Endometrium (tissue), 2 donors: ENCODE measurements around the gene CCDC12.

Experiments used
- FAIRE-seq: peaks from 2 replicates; lab custom pipeline; 2012; peaks lifted over from hg19 to GRCh38; lab: Jason Lieb, UNC
- donor health status: control.
- donor health status: control.

Gene CCDC12

DNA sequence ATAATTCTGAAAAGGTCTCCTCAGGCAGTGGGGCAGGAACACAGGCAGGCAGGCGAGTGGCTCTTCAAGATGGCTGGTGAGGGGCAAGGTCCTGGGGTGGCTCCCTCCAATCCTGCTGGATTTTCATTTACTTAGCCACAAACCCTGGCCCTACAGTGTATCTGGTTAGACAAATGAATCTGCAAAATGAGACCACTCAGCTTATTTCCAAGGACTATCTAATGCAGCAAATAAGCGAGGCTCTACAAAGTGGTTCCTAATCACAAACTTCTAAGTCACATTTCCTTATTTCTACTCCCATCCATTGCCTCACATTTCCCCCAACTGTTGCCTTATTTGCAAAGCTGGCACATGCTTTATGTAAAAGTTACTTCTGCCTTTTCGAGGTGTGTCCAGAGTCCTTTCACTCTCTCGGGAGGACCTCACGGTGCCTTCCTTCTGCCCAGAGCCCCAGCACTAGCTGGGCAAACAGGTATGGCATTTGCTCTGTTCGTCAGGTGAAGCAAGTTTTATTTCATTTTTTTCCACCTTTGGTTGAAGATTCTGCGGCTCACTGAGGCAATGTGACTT, 40.5 kb downstream of the CCDC12 start:
- FAIRE-seq = no peak

DNA sequence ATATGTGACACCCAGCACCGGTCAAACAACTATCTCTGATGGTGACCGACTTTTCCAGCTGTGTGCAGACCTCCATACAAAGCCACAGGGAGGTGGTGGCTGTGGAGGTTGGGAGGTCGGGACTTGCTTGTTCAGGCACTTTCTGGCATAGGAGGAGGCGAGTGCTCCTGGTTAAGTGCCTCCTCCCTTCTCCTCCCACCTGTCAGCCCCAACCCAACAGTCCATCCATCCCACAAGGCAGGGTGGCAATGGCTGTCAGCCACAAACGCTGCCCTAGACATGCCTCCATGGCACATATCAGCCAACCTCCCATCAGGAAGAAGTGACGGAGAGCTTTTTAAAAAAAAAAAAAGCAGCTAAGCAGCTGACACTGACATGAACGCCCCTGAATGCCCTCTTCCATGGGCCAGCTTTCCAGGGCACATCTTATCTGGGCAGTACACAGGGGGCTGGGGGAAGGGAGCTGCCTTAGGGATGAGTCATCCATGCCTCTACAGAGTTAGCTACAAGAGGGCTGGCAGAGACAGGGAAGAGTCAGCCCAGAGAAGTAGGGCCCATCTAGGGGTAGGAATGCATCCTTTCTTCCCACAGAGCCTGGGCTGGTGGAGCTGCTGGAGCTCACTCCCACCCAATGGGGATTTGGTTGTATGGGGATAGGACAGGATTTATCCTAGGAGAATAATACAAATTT, 41.2 kb downstream of the CCDC12 start:
- no peak for FAIRE-seq

DNA sequence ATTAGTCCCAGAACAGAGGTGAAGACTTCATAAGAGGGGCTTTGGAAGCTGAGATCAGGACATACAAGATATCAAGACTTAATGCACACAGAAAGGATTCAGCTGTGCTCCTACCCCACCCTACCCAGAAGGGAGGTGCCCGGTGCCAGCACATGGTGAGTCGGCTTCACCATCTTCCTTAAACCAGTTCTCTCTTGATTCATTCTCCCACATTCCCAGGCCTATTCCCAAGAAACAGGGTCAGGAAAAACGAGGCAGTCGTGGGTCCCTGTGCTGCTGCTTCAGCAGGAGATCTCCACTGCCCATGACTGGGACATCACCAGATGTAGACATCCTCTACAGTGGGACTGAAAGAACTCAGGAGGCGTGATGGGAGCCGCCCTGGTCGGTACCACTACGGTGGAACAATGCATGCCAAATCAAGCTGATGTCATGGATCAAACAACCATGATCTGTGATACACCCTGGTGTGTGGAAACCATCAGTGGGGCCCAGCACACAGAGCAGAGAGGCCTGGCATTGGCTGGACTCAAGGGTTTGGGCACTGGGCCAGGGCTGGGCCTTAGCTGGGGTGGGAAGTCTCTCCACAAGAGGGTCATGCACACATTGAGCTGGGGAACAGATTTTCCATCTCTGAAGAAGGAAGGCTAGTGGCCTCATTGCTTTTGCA, 41.9 kb downstream of the CCDC12 start:
- no peak for FAIRE-seq

DNA sequence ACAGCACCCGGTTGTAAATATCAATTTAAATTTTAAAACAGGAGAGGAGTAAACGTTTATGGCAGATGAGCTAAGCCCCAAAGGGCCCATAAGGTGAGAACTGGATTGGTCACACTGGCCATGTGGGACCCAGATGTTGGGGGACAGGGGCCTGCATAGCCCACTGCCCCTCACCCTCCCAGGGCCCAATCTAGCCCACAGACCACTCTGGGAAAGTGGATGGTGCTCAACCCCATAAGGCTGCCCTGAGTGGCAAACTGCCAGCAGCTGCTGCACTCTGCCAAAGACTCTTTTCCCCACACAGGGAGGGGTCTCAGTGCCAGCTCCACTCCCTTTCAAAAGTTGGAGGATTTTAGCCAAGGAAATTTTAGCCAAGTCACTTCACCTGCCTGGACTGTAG, 42.5 kb downstream of the CCDC12 start:
- FAIRE-seq = no peak

DNA sequence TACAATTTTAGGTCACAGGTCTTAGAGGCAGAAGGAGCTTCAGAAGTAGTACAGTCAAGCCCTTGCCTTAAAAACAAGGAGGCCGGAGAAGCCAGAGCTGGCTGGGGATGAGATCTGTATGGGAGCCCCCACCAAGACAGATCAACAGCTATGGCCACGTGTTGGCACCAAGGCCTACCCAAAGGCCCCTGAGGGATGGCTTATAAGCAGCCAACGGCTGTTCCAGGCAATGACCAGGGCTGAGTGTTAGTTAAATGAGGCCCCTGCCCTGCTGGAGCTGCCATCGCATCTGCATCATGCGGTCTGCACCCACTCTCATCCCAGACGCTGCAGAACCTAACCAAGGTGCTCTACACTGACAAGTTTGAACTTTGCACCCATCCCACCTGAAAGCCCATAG, 43.3 kb downstream of the CCDC12 start:
- no peak for FAIRE-seq

DNA sequence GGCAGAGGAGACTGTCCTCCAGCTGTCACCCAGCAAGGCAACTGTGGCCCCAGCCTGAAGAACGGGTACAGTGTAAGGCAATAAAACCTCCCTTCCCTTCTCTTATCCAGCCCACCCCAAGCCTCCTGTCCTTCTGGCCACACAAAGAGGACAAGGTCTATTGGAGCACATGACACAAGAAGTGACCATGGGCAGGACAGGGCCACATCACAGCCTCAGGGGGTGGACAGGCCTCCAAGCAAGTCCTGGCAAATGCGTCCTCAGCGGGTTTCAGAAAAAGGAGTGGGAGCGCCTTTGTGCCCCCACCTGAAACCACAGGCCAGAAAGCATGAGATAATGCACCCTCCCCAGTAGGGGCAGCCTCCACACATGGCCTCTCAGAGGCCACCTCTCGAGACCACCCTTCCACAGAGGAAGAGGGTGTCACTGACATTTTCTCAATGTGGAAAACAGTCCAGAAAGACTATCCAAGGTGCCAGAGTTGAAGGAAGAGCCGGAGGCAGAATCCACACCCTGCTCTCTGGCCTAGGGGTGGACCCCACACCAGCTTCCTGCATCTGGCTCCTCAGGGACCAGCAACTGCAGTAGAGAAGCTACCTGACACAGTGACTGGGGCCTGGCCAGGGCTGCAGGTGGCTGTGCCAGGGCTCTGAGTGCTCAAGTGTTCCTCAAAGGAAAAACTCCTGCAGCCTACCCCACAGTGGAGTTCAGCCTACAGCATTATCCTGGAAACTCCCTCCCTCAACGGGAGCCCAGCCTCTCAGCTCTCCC, 43.9 kb downstream of the CCDC12 start:
- no peak for FAIRE-seq

DNA sequence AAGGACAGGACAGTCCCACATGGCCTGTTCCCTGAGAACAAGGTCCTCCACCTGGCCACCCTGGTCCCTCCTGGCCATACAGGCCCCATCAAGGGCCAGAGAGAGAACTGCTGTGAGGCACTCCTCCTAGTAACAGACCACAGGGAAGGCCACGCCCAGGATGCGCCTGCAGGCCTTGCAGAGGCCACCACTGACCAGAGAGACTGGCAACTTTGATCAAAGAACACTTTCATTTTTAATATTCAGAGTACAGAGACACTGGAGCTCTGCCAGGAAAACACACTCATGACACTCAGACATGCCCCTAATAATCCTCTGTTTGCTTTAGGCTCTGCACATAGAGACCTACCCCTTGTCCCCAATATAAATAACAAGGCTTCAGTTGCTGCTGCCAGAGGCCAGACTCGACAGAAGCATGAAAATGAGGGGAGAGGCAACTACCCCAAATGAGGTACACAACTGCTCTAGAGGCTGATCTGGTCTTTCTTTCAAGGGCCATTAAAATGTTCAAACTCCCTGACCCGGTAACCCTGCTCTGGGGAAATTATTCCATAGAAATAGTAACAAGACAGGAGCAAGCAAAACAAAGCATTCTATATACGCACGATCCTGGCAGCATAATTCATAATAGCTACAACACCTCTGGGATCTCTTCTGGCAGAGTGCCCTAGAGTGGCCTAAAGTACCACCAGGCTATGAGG, 44.8 kb downstream of the CCDC12 start:
- FAIRE-seq = no peak

DNA sequence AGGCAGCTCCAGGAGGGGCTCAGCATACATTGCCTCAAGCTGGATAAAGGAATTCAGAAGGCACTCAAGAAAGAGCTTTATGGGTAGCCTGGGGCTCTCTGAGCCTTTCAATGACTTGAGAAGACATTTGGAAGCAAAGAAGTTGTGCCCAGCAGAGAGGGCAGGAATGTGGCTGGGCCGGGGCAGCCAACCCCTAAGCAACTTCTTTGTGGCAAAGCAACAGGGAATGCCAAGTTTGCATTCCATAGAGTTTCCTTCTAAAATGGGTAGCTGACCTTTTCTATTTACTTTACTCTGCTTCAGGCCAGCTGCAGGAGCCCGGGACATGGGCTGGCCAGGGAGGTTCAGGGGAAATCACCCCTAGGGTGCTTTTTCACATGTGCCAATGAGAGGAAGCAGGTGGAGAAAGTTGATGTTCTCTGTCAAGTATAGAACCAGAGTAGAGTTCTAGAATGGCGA, 45.6 kb downstream of the CCDC12 start:
- no peak for FAIRE-seq

DNA sequence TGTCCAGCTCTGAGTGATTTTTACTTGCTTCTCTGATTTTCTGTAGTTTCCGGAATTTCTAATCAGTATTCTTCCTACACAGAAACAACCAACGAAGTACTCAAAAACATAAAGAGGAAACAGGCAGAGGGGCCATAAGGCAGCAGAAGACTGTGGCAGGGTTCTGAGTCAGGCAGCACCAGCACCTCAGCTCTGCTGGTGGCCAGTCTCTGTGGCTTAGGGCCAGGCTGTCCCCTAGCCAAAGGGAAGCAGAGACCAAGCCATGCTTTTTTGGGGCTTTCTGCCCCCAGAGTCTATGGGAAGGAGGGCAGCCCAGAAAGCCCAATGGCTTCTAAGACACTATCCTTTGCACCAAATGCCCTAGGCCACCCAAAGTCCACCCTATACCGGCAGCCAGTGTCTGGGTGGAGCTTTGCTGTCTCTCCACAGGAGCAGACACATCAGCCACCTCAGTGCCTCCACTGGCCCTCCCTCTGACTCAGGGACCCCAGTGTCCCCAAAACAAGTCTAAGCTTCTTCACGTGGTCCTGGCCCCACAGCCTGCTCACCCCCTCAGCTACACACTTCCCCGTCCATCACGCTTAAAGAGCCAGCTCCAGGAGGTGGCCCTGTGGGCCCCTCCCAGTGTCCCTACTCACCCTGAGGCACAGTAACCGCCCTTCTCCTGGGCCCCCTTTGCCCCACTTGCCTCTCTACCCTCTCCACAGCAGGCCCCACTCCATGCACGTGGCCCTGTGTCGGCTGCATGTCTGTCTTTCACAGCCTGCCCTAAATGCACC, 46.2 kb downstream of the CCDC12 start:
- no peak for FAIRE-seq

DNA sequence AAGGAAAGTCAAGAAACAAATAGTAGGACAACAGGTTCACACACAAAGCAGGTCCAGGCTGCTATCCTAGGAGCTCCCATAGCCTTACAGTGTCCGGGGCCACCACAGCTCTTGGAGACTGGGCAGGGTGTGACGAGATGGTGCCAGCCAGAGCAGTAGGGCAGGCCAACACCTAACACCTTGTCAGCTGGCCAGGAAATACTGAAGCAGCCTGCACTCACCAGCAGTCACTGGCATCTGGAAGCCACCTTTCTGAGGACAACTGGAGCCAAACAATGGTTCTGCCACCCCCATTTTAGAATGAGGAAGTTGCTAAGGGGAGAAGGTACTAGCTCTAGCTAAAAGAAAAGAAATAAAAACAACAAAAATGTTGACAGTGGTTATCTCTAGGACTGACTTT, 47.2 kb downstream of the CCDC12 start:
- no peak for FAIRE-seq

DNA sequence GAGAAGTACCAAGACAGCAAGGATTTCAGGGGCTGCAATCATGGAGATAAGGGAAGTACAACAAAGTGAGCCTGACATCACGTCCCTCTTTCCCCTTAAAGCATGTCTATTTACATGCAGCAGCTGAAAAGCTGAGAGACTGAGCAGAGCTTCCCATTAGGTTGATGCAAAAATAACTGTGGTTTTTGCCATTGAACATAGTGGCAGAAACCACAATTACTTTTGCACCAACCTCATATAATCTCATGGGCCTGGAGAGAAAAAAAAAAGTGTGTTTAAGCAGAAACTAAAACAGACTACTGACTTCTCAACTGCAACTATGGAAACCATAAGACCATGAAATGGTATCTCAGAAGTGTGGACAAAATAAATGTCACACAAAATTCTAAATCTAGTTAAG, 48.3 kb downstream of the CCDC12 start:
- FAIRE-seq = no peak

DNA sequence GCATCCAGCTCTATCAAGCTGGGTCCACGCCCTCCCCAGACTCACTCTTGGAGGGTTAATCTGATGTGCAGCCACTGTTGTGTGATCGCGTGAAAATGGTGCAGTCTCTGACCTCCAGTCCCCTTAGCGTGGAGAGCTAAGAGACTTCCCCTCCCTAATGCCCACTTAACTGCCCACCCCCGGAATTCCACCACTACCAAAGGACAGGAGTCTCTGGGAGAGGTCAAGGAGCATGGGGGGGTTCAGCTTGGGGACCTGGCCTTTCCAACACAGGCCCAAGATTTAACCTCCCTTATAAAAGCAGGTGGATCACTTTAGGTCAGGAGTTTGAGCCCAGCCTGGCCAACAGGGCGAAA, 48.8 kb downstream of the CCDC12 start:
- FAIRE-seq = no peak

DNA sequence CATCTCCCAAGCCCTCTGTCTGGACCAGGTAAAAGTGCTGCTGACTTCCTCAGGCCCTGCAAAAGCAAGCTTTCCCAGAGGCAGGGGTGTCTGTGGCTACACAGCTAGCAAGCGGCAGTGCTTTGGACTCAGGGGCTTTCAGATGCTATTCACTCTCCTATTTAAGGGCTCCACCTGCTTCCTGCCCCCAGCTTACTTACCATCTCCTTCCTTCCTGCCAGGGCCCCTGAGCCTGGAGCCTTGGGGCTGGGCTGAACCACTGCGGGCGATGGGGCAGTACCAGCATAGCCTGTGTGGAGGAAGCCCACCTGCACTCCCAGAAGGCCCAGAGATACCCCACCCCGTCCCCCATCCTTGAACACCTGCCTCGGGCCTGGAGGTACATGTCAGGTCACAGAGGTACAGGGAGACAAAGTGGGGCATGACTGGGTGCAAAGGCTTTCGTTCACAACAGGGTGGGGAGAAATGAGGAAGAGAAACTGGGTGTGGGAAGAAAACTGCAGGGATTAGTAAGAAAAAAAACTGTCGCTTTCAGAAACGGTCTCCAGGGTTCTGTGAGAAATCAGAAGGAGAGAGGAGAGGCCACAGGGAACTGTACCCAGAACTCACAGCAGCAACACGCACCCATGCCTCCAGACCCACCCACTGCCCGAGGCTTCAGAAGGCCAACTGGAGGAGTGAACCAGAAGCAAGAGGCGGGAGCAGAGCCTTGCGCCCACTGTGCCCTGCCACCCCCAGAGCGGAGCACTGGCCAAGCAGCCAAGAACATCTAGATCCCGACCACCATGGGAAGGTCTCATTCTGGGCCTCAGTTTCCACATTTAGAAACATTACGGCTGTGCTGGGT, 49.5 kb downstream of the CCDC12 start:
- FAIRE-seq = no peak

DNA sequence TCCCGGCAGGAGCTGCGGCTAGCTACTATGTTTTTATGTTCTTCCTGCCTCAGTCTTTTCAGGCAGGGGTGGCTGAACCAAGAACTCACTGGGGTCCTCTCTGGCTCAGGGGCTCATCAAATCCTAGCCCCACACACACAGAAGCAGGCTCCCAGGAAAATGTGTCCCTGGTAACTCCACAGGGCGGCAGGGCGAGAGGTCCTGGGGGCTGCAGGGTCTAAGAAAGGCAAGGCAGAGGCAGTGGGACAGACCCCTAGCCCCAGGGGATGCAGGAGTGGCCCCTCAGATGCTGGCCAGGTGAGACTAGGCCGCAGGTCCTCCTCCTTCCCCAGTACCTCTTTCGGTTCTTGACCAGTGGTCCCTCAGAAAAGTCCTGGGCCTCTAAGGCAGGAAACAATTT, 50.1 kb downstream of the CCDC12 start:
- no peak for FAIRE-seq

DNA sequence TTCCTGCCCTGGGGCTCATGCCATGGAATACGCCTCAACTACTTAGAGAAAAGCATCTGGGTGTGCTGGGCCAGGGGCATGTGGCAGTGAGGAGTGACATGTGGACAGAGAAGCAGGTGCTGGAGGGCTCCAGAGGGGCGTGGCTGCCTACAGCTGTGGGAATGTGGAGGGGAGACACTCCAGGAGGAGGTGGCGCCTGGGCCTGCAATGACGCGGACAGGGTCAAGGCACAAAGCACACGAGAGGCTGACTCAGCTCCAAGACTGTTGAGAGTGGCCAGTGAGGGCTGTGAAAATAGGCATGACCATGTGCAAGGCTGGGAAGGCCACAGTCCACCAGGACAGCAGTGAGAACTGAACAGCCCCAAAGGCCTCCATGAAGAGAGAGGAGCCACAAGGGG, 50.5 kb downstream of the CCDC12 start:
- FAIRE-seq = no peak

DNA sequence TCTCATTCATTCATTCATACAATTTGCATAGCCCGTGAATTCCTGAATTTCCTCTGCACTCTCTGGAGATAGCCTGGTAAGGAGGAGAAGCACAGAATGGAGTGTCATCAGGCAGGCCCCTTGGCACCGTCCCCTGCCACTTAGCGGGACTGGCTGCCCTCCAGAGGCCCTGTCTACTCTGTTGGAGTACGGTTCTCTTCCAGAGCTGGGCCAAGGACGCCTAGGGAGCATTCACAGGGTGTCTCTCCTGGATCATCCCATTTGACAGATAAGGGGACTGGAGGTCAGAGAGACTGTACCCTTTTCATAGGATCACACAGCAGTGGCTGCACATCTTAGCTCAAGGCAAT, 51.0 kb downstream of the CCDC12 start:
- FAIRE-seq = no peak

DNA sequence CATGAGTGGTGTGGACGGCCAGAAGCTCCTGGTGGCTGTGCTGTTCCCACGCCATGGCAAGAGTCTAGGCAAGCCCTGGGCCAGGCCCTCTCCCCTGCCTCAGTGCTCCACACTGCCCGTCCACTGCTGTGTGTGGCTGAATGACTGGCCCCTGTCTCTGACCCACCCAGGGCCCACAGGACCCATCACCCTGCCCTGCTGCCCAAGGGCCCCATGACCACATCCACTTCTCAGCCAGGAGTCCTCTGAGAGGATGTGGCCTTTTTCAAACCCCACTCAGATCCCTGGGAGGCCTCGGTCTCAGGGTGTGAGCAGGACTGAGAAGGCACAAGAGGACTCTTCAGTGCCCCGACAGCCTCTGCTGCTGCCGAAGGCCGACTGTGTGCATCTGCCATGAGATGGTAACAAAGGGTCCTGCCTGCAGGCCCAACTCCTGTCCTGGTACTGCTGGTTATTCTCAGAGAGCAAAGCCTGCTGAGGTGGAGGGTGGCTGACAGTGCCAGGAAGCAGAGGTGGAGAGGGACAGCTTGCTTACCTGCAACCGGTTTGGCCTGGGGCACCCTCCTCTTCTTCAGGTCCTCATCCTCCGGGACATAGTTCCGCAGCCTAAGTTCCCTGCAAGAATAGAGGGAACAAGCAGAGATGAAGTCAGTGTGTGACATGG, 51.5 kb downstream of the CCDC12 start:
- FAIRE-seq = no peak

DNA sequence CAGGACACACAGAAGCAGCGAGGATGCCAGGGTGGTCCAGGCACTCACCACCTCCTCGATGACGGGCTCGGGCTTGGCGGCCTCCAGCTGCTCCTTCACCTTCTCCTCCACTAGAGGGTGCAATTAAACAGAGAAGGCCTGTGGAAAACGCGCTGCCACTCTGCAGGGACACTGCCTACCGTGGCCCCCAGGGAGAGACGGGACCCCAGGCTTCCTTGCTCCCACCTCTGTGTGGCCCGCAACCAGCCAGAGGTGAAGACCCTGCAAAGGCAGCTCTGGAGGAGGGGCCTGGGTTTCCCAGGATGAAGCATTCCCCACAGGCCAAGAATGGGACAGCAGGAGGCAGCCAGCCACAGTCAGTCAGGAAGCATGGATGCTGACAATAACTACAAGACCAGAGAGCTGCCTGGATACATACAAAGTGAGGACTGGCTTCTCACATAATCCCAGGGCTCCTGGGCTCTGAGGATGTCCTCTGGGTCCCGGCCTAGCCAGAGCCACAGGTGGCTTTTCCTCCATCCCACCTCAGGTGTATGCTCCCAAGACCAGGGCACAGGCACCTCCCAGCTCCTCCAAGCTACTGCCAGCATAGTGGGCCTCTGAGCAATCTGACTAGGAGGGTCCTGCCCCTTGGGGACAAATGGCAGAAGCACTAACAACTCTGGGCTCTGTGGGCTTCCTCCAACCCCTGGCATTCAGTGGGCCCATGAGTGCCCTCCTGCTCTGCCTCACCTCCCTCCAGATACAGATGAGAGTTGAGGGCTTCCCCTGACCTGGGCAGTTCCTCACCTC, 52.8 kb downstream of the CCDC12 start:
- FAIRE-seq = no peak

DNA sequence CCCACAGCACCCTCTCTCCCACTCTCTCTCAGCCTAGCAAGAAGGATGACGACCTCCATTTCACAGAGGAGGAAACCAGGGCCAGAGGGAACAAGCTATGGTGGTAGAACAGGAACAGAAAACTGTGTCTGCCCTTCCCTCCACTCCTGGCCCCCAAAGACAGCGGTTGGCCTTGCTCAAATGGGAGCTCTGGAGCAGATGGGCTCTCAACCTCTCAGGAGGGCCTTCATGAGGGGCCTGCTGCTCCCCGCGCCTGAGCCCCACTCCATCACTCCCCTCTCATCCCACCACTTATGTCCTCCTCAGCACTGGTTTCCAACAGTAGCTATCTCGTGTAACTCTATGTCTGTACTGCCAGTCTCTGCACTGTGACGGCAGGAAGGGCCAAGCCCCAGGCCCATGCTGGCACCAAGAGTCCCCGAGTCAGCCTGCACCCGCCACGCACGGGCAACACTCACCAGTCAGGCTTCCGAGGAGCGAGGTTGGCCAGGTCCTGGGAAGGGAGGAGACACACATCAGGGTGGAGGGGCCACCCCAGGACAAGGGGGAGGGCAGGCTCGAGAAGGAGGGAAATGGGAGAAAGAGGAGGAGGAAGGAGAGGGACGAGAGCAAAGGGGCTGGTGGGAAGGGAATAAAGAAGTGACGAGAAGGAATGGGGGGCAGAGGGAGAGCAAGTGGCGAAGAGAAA, 53.5 kb downstream of the CCDC12 start:
- FAIRE-seq = no peak
